HG02840 (cell line): ENCODE measurements around the gene PDE4D.
"Not testable (repeated sequence)": the region's sequence is repeated elsewhere in the genome, so short reads cannot be mapped to it uniquely, and the experiment has no call there.

Experiments
- ATAC-seq: cut with Tn5 transposase; IDR thresholded peaks from one replicate; pipeline ENCODE4 v1.9.1; 2021; ENCODE audit warnings: mild to moderate bottlenecking, moderate library complexity, moderate number of reproducible peaks; ENCODE audit not compliant: unreplicated experiment, low FRiP score

PDE4D gene

GRCh38 chr5:59027145-59027907, 866.2 kb downstream of the PDE4D start:
- ATAC-seq: no peak

- ATAC-seq: no peak
These were observed 867.8 kb downstream of the PDE4D start for GRCh38 chr5:59025734-59026133.

- no peak for ATAC-seq
These were observed 871.5 kb downstream of the PDE4D start for GRCh38 chr5:59021837-59022514.

- ATAC-seq: no peak
These were observed 872.2 kb downstream of the PDE4D start for GRCh38 chr5:59021286-59021673.

GRCh38 chr5:59020611-59021285, 872.8 kb downstream of the PDE4D start:
- no peak for ATAC-seq

- ATAC-seq: no peak
These were observed 874.4 kb downstream of the PDE4D start for GRCh38 chr5:59019078-59019477.

GRCh38 chr5:59016925-59017324, 876.6 kb downstream of the PDE4D start:
- ATAC-seq: no peak

GRCh38 chr5:59008816-59009473, 884.6 kb downstream of the PDE4D start:
- no peak for ATAC-seq

GRCh38 chr5:59007460-59008063, 886.0 kb downstream of the PDE4D start:
- no peak for ATAC-seq

- no peak for ATAC-seq
These were observed 887.4 kb downstream of the PDE4D start for GRCh38 chr5:59005934-59006701.

- ATAC-seq: no peak
These were observed 889.9 kb downstream of the PDE4D start for GRCh38 chr5:59003641-59004040.

- ATAC-seq: no peak
These were observed 890.4 kb downstream of the PDE4D start for GRCh38 chr5:59003124-59003523.

GRCh38 chr5:59002162-59002825, 891.2 kb downstream of the PDE4D start:
- no peak for ATAC-seq

GRCh38 chr5:59001716-59002115, 891.8 kb downstream of the PDE4D start:
- ATAC-seq: no peak

GRCh38 chr5:59001154-59001553, 892.4 kb downstream of the PDE4D start:
- ATAC-seq: no peak

GRCh38 chr5:59000211-59000610, 893.3 kb downstream of the PDE4D start:
- no peak for ATAC-seq

GRCh38 chr5:58999804-59000203, 893.7 kb downstream of the PDE4D start:
- no peak for ATAC-seq

- no peak for ATAC-seq
These were observed 895.0 kb downstream of the PDE4D start for GRCh38 chr5:58998544-58998943.

- not testable (repeated sequence) for ATAC-seq
These were observed 897.7 kb downstream of the PDE4D start for GRCh38 chr5:58995779-58996178.
